HL-60 (cell line): ENCODE measurements around the gene SLCO2A1.

Source experiments
- DNase-seq, 2 experiments: peaks; one replicate each; pipeline ENCODE4 v3.0.0-alpha.2; 2010 to 2020; ENCODE audit warnings: low read depth in 1 of 2, low spot score in 1 of 2
- H3K27ac ChIP-seq: fragments of 250-450 bp; sonication (Bioruptor Pico); replicated peaks from 2 replicates; pipeline ENCODE4 v1.5.1; 2020; ENCODE audit warnings: mild to moderate bottlenecking, moderate library complexity
- H3K27me3 ChIP-seq: fragments of 250-450 bp; sonication (Bioruptor Pico); 2 replicates; pipeline ENCODE4 v1.5.1; 2021; ENCODE audit warnings: mild to moderate bottlenecking, moderate library complexity; ENCODE audit not compliant: insufficient read depth, poor library complexity, severe bottlenecking
- H3K4me3 ChIP-seq: replicated peaks from 2 replicates; pipeline ENCODE4 v1.5.1; 2011; ENCODE audit warnings: mild to moderate bottlenecking, control low read depth, low read length; ENCODE audit not compliant: insufficient read depth
- CTCF ChIP-seq: IDR thresholded peaks from one replicate; pipeline ENCODE4 v1.5.1; 2011; ENCODE audit warnings: low read length, control low read depth, inconsistent platforms; ENCODE audit not compliant: insufficient read depth
- GABPA ChIP-seq: IDR thresholded peaks from 2 replicates; pipeline ENCODE4 v1.6.1; 2012; ENCODE audit warnings: low read depth
- POLR2AphosphoS5 ChIP-seq: IDR thresholded peaks from 2 replicates; pipeline ENCODE4 v1.6.1; 2012; ENCODE audit warnings: low read depth
- REST ChIP-seq: IDR thresholded peaks from 2 replicates; pipeline ENCODE4 v1.6.1; 2012; ENCODE audit warnings: low read depth; ENCODE audit not compliant: insufficient replicate concordance
- SPI1 ChIP-seq: IDR thresholded peaks from 2 replicates; pipeline ENCODE4 v1.6.1; 2012; ENCODE audit warnings: low read depth, mild to moderate bottlenecking, borderline replicate concordance

SLCO2A1 gene

GRCh38 chr3:133921592-133921991 lies 108.1 kb downstream of the SLCO2A1 start:
- no peak for DNase-seq
- no peak for TF ChIP-seq REST
- TF ChIP-seq SPI1: no peak
- no peak for TF ChIP-seq GABPA
- TF ChIP-seq CTCF: no peak
- no peak for TF ChIP-seq POLR2AphosphoS5

GRCh38 chr3:133917144-133917543 lies 112.6 kb downstream of the SLCO2A1 start:
- Histone ChIP-seq H3K27me3 (peaks cover 2% of the 10 kb centered on the region), H3K4me3 (no peak overlapping the region), H3K27ac (no peak overlapping the region)
- TF ChIP-seq GABPA: no peak
- no peak for TF ChIP-seq POLR2AphosphoS5
- TF ChIP-seq CTCF: no peak
- TF ChIP-seq REST: no peak
- TF ChIP-seq SPI1: peak; percentile 62
- DNase-seq: no peak

More at GRCh38 chr3:133921592-133921991, 108.1 kb downstream of the SLCO2A1 start:
- Histone ChIP-seq H3K27me3 (no peaks in the 10 kb centered on the region), H3K27ac (no peak overlapping the region), H3K4me3 (no peak overlapping the region)

- no peak overlapping the region for H3K4me3 ChIP-seq
- no peak for DNase-seq
- no peak overlapping the region for H3K27ac ChIP-seq
- TF ChIP-seq SPI1 (no peak), REST (no peak), CTCF (no peak), POLR2AphosphoS5 (no peak), GABPA (no peak)
- H3K27me3 ChIP-seq: peaks cover 2% of the 10 kb centered on the region
Observed at GRCh38 chr3:133915685-133916658, 113.8 kb downstream of the SLCO2A1 start.
